K562 (cell line): Measurements from ENCODE around the gene ST3GAL5. TPM values are rescaled to one million over a fixed set of nuclear protein-coding genes. Genes with fewer than 3 reads are reported as not detected.

Source experiments
- ATAC-seq: fragments of 200-7000 bp; cut with Tn5 transposase; 3 replicates; pipeline ENCODE4 v1.9.1; 2020; ENCODE audit warnings: moderate library complexity
- BruUV-seq: library from RNA; stranded (reverse); fragments of 400-500 nt; replicated peaks from 2 replicates; lab custom pipeline; 2021; lab: Mats Ljungman, UMichigan
- CTCF ChIA-PET: fragments of 300-600 bp; formaldehyde crosslinking; extraction: SDS; loops from one replicate; lab custom pipeline; 2021; ENCODE audit warnings: low intra/inter-chr PET ratio; lab: Yijun Ruan, JAX
- POLR2A ChIA-PET: fragments of 300-600, 350-650 bp; sonication (Branson Sonifier 250); formaldehyde crosslinking; extraction: SDS; loops from one replicate; lab custom pipeline; 2021; ENCODE audit warnings: antibody characterized with exemption, inconsistent platforms; lab: Yijun Ruan, JAX
- DNase-seq, 4 experiments: peaks; one replicate each; pipeline versions ENCODE4 v3.0.0 to v3.0.0-alpha.2; 2011 to 2018; ENCODE audit warnings: low spot score in 3 of 4, mixed read lengths in 3 of 4; ENCODE audit errors: extremely low read depth in 1 of 4
- FAIRE-seq: peaks from 2 replicates; lab custom pipeline; 2011; peaks lifted over from hg19 to GRCh38; lab: Jason Lieb, UNC
- H2AFZ ChIP-seq: 2 replicates; pipeline ENCODE4 v1.6.0; 2011; ENCODE audit warnings: low read depth, low read length, control low read depth, inconsistent platforms
- H3K27ac ChIP-seq: fragments of 200-600 bp; 3 replicates; pipeline ENCODE4 v1.8.0; 2011; ENCODE audit warnings: low read depth, mild to moderate bottlenecking, control low read depth, inconsistent platforms, low read length, moderate library complexity, mixed read lengths; ENCODE audit errors: extremely low read depth
- H3K27me3 ChIP-seq, 2 experiments: fragments of 300-600 bp in 1 of 2; 2 replicates in 1 of 2; 3 replicates in 1 of 2; pipeline versions ENCODE4 v1.6.0 to v1.8.0; 2011; ENCODE audit warnings: inconsistent platforms in 2 of 2, low read length in 2 of 2, mild to moderate bottlenecking in 1 of 2, mixed read lengths in 1 of 2, moderate library complexity in 1 of 2; ENCODE audit not compliant: control insufficient read depth in 2 of 2, insufficient read depth in 2 of 2
- H3K36me3 ChIP-seq: fragments of 300-600 bp; 3 replicates; pipeline ENCODE4 v1.8.0; 2011; ENCODE audit warnings: mild to moderate bottlenecking, low read length, inconsistent platforms; ENCODE audit not compliant: control insufficient read depth, insufficient read depth
- H3K4me1 ChIP-seq, 2 experiments: fragments of 200-600 bp in 1 of 2; replicated peaks in 1 of 2; 2 replicates in 1 of 2; 3 replicates in 1 of 2; pipeline versions ENCODE4 v1.5.1 to v1.8.0; 2011; ENCODE audit warnings: inconsistent platforms in 2 of 2, low read length in 2 of 2, mild to moderate bottlenecking in 1 of 2, mixed read lengths in 1 of 2, moderate library complexity in 1 of 2; ENCODE audit not compliant: control insufficient read depth in 2 of 2, insufficient read depth in 2 of 2
- H3K4me2 ChIP-seq: 2 replicates; pipeline ENCODE4 v1.6.1; 2011; ENCODE audit warnings: low read length, control low read depth, inconsistent platforms, mixed read lengths; ENCODE audit not compliant: insufficient read depth
- H3K4me3 ChIP-seq: fragments of 200-600 bp; sonication (generic), shearing (Covaris generic); 2 replicates; pipeline ENCODE4 v1.5.1; 2016; ENCODE audit warnings: control low read depth, inconsistent platforms
- H3K79me2 ChIP-seq: fragments of 200-600 bp; 3 replicates; pipeline ENCODE4 v1.8.0; 2011; ENCODE audit warnings: low read length, inconsistent platforms; ENCODE audit not compliant: control insufficient read depth, insufficient read depth
- H3K9ac ChIP-seq, 2 experiments: 2 replicates each; pipeline versions ENCODE4 v1.6.0 to v1.6.1; 2011; ENCODE audit warnings: low read depth in 2 of 2, low read length in 2 of 2, control low read depth in 1 of 2, inconsistent platforms in 1 of 2, mild to moderate bottlenecking in 1 of 2, mixed read lengths in 1 of 2; ENCODE audit not compliant: insufficient read depth in 1 of 2
- H3K9me1 ChIP-seq: one replicate; pipeline ENCODE4 v1.6.0; 2011; ENCODE audit warnings: inconsistent platforms, mild to moderate bottlenecking, low read length, moderate library complexity; ENCODE audit not compliant: control insufficient read depth, insufficient read depth
- H3K9me3 ChIP-seq: replicated peaks from 2 replicates; pipeline ENCODE4 v1.5.1; 2011; ENCODE audit warnings: low read depth, low read length, inconsistent platforms; ENCODE audit not compliant: control insufficient read depth, insufficient read depth
- H4K20me1 ChIP-seq: replicated peaks from 2 replicates; pipeline ENCODE4 v1.6.1; 2011; ENCODE audit warnings: low read length, inconsistent platforms, mixed read lengths; ENCODE audit not compliant: control insufficient read depth, insufficient read depth
- ADNP ChIP-seq: fragments of 200-800 bp; sonication (Bioruptor generic); IDR thresholded peaks from 2 replicates; pipeline ENCODE4 v1.6.1; 2016; ENCODE audit warnings: missing genetic modification characterization, missing compliant biosample characterization
- BMI1 ChIP-seq: fragments of 150-350 bp; IDR thresholded peaks from 2 replicates; pipeline ENCODE4 v1.6.1; 2014; ENCODE audit warnings: low read length
- CCNT2 ChIP-seq: IDR thresholded peaks from 2 replicates; pipeline ENCODE4 v1.6.1; 2011; ENCODE audit warnings: borderline replicate concordance, low read depth, mild to moderate bottlenecking, moderate library complexity, mixed read lengths, low read length; ENCODE audit not compliant: insufficient read length; ENCODE audit errors: extremely low read depth
- EHMT2 ChIP-seq: fragments of 450-650 bp; IDR thresholded peaks from 2 replicates; pipeline ENCODE4 v1.6.1; 2018; ENCODE audit warnings: antibody characterized with exemption
- NR0B1 ChIP-seq: fragments of 450-650 bp; IDR thresholded peaks from one replicate; pipeline ENCODE4 v1.6.1; 2018; ENCODE audit warnings: mild to moderate bottlenecking, moderate library complexity; ENCODE audit not compliant: partially characterized antibody
- SMAD1 ChIP-seq: fragments of 150-350 bp; IDR thresholded peaks from 2 replicates; pipeline ENCODE4 v1.6.1; 2014; ENCODE audit warnings: low read length, low read depth; ENCODE audit not compliant: partially characterized antibody
- SMARCE1 ChIP-seq: fragments of 450-650 bp; IDR thresholded peaks from 2 replicates; pipeline ENCODE4 v1.7.1; 2016; ENCODE audit warnings: mild to moderate bottlenecking
- SRSF7 ChIP-seq: fragments of 200-400 bp; formaldehyde crosslinking; optimal IDR thresholded peaks from 2 replicates; pipeline ENCODE3; 2017; ENCODE audit warnings: mild to moderate bottlenecking, low read depth, low read length
- TAF1 ChIP-seq: IDR thresholded peaks from 2 replicates; pipeline ENCODE4 v1.6.1; 2011; ENCODE audit warnings: mild to moderate bottlenecking, low read length, moderate library complexity; ENCODE audit not compliant: insufficient read depth, control insufficient read depth, severe bottlenecking; ENCODE audit errors: extremely low read depth
- ZBTB26 ChIP-seq: fragments of 450-650 bp; formaldehyde crosslinking; IDR thresholded peaks from 2 replicates; pipeline ENCODE4 v1.4.0; 2022; ENCODE audit warnings: missing genetic modification characterization
- ZNF253 ChIP-seq: fragments of 250-450 bp; sonication (Bioruptor Pico); conservative IDR thresholded peaks from 2 replicates; pipeline ENCODE4 v1.6.1; 2021; ENCODE audit warnings: mild to moderate bottlenecking
- ZNF408 ChIP-seq: fragments of 250-450 bp; sonication (Bioruptor Pico); IDR thresholded peaks from 2 replicates; pipeline ENCODE4 v1.4.0; 2020; ENCODE audit warnings: low read depth, mild to moderate bottlenecking, moderate library complexity
- ZNF444 ChIP-seq: fragments of 250-450 bp; sonication (Bioruptor Pico); IDR thresholded peaks from 2 replicates; pipeline ENCODE4 v1.4.0; 2020; ENCODE audit warnings: mild to moderate bottlenecking, moderate library complexity
- WGBS: fragments of 100-300 bp; shearing (Covaris generic); methylation state at CpG from one replicate; pipeline ENCODE4 v1.1.6; 2016; ENCODE audit warnings: low coverage, mixed read lengths; ENCODE audit not compliant: insufficient coverage; ENCODE audit errors: missing lambda C conversion rate; 5-methylcytosine and 5-hydroxymethylcytosine counted together
- in situ Hi-C: fragments of 300-500 bp; cut with MboI; formaldehyde crosslinking; loops from 4 replicates; pipeline ENCODE4 v1.15.0; 2018; ENCODE audit warnings: inconsistent platforms, mixed read lengths
- intact Hi-C: fragments of 100-400 bp; cut with micrococcal nuclease; formaldehyde crosslinking; loops from 2 replicates; pipeline ENCODE4 v1.14.2; 2022
- polyA plus RNA-seq, 8 experiments: library from polyadenylated mRNA; depleted of rRNA in 4 of 8; stranded (reverse) in 5 of 8; unstranded in 3 of 8; fragments of >200 nt; fragmentation: Nextera tagmentation in 2 of 8; fragmentation: Illumina TruSeq in 1 of 8; extraction: Ambion mirVana in 2 of 8; extraction: Trizol in 1 of 8; gene quantifications; 2 replicates each; pipeline versions ENCODE4 v1.2.1 to v1.2.3, GENCODE V29; 2011 to 2014; ENCODE audit warnings: inconsistent platforms in 1 of 8, missing spikeins in 1 of 8
- total RNA-seq, 7 experiments: library from RNA; depleted of rRNA in 6 of 7; stranded (reverse); fragments of >200 nt in 6 of 7; fragmentation: Illumina TruSeq in 2 of 7; extraction: Trizol in 2 of 7; gene quantifications; 2 replicates each; pipeline versions ENCODE4 v1.2.1 to v1.2.3, GENCODE V29; 2011 to 2021; ENCODE audit warnings: low replicate concordance in 1 of 7
- TF ChIP-seq, protein P1 (sequence below): fragments of 450-650 bp; IDR thresholded peaks from 2 replicates; pipeline ENCODE4 v1.6.1; 2016; ENCODE audit warnings: borderline replicate concordance
- TF ChIP-seq, protein P2 (sequence below), 2 experiments: fragments of 450-650 bp in 1 of 2; sonication (generic) in 1 of 2; formaldehyde crosslinking in 1 of 2; IDR thresholded peaks in 1 of 2; conservative IDR thresholded peaks in 1 of 2; 2 replicates each; pipeline versions ENCODE4 v1.6.1 to v1.8.1; 2016 to 2023; ENCODE audit warnings: mild to moderate bottlenecking in 2 of 2, moderate library complexity in 2 of 2, inconsistent platforms in 1 of 2, missing genetic modification reagents in 1 of 2

Gene ST3GAL5
- total and polyA plus RNA-seq, 9 of the 15 experiments (the other 6 are each of a cell fraction or from before 2014, with no cell fraction given) = 1.6 to 10.0 (median 4.2) TPM

DNA sequence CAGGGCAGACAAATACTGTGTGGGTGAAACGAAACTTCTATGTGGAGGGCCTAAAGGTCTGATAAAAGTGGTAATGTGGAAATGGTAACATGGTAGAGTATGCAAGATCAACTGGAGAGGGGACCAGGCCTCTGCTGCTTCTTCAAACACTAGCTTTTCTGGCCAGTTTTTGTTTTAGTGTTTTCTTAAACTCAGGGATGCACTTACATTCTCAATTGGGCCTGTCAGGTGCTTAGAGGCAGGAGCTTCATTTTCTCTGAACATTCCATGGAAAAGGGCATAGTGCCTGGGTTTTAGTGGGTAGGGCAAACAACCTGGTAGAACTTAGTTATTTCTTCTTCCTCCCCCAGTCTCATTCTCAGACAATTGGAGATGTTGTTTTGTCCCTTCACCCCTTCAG, 10.5 kb upstream of the ST3GAL5 start:
- in situ Hi-C loops (no loop called here), intact Hi-C loops (no loop called here)
- no peak overlapping the region for H3K4me2 ChIP-seq
- no peak overlapping the region for H3K9ac ChIP-seq
- no peak for ATAC-seq
- ChIA-PET CTCF (interaction anchor here (0.7 kb wide), 1 partner anchor 16 kb away, joined by 3 read pairs; no protein-coding TSS in a partner anchor), POLR2A (interaction anchor here (0.8 to 2.3 kb wide), 3 partner anchors 8 to 85 kb away, joined by 3 to 8 read pairs (median 3); no protein-coding TSS in a partner anchor)
- DNase-seq = no peak
- H3K9me1 ChIP-seq = no peaks in the 10 kb centered on the region
- H3K4me3 ChIP-seq = no peak overlapping the region
- no peak for FAIRE-seq
- no TSS peak for BruUV-seq
- H3K9me3 ChIP-seq = no peaks in the 10 kb centered on the region
- no peaks in the 10 kb centered on the region for H3K79me2 ChIP-seq
- no peaks in the 10 kb centered on the region for H4K20me1 ChIP-seq
- no peak overlapping the region for H3K27ac ChIP-seq
- no peak overlapping the region for H2AFZ ChIP-seq
- WGBS = 44% methylated on average over 1 of the region's 1 CpG
- no peaks in the 10 kb centered on the region for H3K36me3 ChIP-seq
- H3K27me3 ChIP-seq = no peaks in the 10 kb centered on the region
- H3K4me1 ChIP-seq = no peaks in the 10 kb centered on the region; a peak in 2 of 5 replicates
- TF ChIP-seq, protein P1, sequence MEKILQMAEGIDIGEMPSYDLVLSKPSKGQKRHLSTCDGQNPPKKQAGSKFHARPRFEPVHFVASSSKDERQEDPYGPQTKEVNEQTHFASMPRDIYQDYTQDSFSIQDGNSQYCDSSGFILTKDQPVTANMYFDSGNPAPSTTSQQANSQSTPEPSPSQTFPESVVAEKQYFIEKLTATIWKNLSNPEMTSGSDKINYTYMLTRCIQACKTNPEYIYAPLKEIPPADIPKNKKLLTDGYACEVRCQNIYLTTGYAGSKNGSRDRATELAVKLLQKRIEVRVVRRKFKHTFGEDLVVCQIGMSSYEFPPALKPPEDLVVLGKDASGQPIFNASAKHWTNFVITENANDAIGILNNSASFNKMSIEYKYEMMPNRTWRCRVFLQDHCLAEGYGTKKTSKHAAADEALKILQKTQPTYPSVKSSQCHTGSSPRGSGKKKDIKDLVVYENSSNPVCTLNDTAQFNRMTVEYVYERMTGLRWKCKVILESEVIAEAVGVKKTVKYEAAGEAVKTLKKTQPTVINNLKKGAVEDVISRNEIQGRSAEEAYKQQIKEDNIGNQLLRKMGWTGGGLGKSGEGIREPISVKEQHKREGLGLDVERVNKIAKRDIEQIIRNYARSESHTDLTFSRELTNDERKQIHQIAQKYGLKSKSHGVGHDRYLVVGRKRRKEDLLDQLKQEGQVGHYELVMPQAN = no peak
- TF ChIP-seq EHMT2 = no peak
- no peak for TF ChIP-seq ZNF444 (CRISPR knock-in tag)
- TF ChIP-seq NR0B1 = no peak
- TF ChIP-seq ZNF253 (CRISPR knock-in tag) = no peak
- TF ChIP-seq ZBTB26 (CRISPR knock-in tag) = no peak
- no peak for TF ChIP-seq ZNF408 (CRISPR knock-in tag)
- no peak for TF ChIP-seq SMAD1
- no peak for TF ChIP-seq TAF1
- TF ChIP-seq, protein P2, sequence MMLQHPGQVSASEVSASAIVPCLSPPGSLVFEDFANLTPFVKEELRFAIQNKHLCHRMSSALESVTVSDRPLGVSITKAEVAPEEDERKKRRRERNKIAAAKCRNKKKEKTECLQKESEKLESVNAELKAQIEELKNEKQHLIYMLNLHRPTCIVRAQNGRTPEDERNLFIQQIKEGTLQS (IDR thresholded peaks at IDR 0.05) = no peak
- TF ChIP-seq, protein P2 (CRISPR knock-in tag; conservative IDR thresholded peaks at IDR 0.05) = no peak
- no peak for TF ChIP-seq BMI1
- no peak for TF ChIP-seq SRSF7
- no peak for TF ChIP-seq SMARCE1
- no peak for TF ChIP-seq CCNT2
- TF ChIP-seq ADNP (tag) = no peak
